ENCODE data around the gene C10orf105.

GRCh38 chr10:71737834-71738197 is 18.2 kb upstream of the C10orf105 start:
- TF ChIP-seq SUZ12 (IDR thresholded peaks at IDR 0.05; ENCODE audit: extremely low read depth, insufficient read depth, insufficient read length) (no peak), YY1 (IDR thresholded peaks at IDR 0.05; ENCODE audit: insufficient read depth, insufficient read length) (no peak)
